Measurements from ENCODE around the gene FOXO3.

GRCh38 chr6:108694816-108695215, 134.1 kb downstream of the FOXO3 start:
- TF ChIP-seq, protein P1, sequence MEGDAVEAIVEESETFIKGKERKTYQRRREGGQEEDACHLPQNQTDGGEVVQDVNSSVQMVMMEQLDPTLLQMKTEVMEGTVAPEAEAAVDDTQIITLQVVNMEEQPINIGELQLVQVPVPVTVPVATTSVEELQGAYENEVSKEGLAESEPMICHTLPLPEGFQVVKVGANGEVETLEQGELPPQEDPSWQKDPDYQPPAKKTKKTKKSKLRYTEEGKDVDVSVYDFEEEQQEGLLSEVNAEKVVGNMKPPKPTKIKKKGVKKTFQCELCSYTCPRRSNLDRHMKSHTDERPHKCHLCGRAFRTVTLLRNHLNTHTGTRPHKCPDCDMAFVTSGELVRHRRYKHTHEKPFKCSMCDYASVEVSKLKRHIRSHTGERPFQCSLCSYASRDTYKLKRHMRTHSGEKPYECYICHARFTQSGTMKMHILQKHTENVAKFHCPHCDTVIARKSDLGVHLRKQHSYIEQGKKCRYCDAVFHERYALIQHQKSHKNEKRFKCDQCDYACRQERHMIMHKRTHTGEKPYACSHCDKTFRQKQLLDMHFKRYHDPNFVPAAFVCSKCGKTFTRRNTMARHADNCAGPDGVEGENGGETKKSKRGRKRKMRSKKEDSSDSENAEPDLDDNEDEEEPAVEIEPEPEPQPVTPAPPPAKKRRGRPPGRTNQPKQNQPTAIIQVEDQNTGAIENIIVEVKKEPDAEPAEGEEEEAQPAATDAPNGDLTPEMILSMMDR (IDR thresholded peaks at IDR 0.05; ENCODE audit: low read depth, low read length, poor library complexity, severe bottlenecking) = no peak
- TF ChIP-seq EZH2phosphoT487 (IDR thresholded peaks at IDR 0.05; ENCODE audit: borderline replicate concordance, low read length) = no peak

Measured in DOHH2 (cell line).